HG03469 (cell line): ENCODE measurements around the gene COL6A3.

ENCODE experiments used
- ATAC-seq: cut with Tn5 transposase; IDR thresholded peaks from one replicate; pipeline ENCODE4 v1.9.1; 2021; ENCODE audit warnings: mild to moderate bottlenecking, moderate library complexity, moderate number of reproducible peaks; ENCODE audit not compliant: unreplicated experiment

COL6A3 gene

DNA sequence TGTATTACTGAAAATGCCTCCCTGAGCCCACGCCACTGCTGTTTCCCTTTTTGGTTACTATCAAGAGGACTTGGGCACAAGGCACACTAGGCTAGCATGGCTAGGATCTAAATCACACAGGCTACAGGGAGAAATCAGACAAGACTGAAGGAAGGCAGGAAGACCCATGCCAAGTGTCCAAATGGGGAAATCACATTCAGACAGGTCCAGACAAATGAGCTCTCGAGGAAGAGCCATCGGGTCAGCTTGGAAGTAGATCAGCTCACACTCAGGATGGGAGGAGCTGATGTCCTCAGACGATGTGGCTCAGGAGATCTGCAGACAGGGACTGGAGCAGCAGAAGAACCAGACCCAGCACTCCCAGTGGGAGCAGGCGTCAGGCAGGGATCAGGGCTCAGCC is 113.2 kb downstream of the COL6A3 start:
- no peak for ATAC-seq

DNA sequence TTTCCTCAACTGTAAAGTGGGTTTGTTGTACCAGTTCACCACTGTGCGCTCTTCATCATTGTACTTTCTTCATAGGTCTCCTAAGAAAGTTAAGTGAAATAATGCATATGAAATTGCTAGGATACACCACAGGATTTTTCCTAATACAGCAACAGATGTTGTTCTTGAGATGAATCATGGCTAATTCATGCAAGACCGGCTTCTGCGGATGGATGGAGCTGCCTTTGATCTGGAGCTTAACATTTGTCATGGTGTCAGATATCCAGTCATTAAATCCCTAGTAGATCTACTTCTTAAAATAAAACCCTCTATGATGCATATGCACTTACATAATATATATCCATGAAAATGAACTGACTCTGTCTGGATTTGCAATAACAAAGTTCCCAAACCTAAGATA is 114.1 kb downstream of the COL6A3 start:
- no peak for ATAC-seq

GRCh38 chr2:237298151-237299118 is 115.5 kb downstream of the COL6A3 start:
- ATAC-seq, result no peak

DNA sequence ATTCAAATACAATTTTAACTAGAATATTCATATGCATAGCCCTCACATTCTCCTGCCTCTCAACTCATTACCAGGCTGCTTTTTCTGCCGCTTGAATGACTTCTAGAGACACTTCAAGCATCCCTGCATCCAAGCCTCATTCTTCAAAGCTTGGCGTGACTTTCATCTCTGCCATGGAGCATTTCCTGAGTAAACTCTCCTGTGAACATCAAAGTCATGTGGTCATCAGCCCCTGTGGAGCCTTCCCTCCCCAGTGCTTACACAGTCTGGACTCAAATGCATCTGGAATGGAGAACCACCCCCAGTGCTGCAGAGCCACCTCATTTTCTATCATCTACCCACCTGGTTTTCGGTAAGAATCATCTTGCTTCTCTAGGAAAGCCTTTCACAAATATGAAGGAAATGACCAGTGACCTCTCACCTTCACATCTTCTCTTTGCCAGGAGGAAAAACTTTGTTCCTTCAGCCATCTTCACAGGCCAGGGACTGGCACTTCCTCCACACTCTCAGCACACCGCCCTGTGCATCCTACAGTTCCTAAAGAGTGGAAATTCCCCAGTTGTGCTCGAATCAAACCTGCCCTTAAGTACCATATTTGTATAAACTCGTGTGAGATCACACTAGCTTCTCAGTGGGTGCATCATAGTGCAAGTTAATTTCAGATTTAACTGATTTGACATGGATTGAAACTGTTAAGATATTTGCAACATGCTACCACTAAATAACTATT is 116.4 kb downstream of the COL6A3 start:
- ATAC-seq, result no peak

GRCh38 chr2:237296756-237297155 is 117.2 kb downstream of the COL6A3 start:
- no peak for ATAC-seq

DNA sequence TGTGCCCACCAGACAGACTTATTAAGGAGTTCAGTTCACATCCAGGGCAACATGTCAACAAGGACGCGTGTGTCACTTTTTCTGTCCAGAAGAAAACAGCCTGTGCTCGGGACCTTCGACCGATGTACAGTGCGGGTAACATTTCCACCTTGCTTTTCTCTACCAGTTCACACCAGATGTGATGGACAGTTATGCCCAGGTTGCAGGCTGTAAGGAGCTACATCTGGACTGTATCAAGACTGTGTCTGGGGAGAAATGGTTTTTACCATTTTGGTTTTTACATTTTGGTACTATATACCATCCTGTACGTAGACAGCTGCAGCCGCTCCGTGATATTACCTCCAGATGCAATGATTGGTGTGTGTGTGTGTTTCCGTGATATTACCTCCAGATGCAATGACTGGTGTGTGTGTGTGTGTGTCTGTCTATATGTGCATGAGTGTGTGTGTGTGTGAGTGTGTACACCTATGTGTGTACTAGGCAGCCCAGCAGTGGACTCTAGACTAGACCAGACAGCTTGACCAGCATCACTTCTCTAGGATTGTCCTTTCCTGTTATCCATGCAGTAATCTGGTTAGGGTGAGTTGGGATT is 118.0 kb downstream of the COL6A3 start:
- no peak for ATAC-seq

DNA sequence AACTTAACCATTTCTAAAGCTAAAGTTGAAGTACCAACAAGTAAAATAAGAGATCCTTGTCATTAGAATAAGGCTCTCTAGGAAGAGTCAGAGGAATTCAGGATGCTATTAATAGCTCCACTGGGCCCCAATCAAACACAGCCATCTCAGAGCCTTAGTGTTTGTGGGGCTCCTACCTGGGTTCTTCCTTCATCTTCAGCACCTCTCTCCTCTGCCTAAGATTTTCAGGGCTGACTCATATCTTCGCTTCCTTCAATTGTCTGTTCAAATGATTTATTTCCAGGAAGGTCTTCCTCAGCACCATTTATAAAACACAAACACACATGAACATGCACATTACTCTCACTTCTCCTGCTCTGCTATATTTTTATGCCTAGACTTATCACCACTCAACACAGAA is 119.5 kb downstream of the COL6A3 start:
- no peak for ATAC-seq

- ATAC-seq, result no peak
Measured at GRCh38 chr2:237293978-237294377, 120.0 kb downstream of the COL6A3 start.

DNA sequence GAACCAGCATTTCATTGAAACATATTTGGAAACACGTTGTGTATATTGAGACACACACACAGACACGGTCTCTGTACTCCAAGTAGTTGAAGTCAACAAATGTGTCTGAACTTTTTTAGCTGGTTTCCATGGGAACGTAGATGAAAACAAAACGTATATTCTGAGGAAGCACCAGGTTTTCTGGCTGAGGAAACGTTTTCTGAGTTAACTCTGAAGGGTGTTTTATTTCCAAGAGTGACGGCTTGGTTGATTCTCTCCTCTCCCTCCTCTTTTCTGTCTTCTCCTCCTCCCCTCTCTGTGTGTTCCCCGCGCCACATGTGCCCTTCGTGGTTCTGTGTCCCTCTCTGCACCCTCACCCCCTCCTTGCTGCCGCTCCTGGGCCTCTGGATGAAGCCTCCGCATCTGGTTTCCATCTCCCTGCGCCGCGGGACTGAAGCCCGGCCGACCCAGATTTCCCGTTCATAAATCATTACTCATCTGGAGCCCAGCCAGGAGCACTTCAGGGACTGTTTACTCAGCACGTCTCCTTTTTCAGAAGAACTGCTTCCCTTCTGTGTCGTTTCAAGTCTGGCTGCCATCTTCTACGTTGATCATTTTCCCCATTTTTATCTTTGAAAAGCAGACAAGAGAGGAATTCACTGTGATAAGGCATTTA is 122.7 kb downstream of the COL6A3 start:
- ATAC-seq, result no peak

GRCh38 chr2:237290261-237290660 is 123.7 kb downstream of the COL6A3 start:
- ATAC-seq, result no peak

GRCh38 chr2:237289139-237289538 is 124.8 kb downstream of the COL6A3 start:
- ATAC-seq, result no peak

DNA sequence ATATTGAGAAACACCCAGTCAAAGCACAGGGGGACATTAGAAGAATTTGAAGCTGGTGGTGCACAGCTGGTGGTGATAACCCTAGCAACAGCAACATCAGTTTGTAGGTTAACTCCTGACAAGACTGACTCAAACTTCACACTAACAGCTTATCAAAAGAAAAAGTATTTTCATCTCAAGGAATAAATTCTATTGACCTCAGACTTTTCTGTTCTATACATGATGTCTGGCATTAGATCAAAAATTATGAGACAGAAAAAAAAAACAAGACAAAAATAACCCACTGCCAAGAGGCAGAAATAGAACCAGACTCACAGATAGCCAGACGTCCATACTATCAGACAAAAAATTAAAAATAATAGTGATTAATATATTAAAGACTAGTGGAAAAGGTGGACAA is 126.1 kb downstream of the COL6A3 start:
- no peak for ATAC-seq

DNA sequence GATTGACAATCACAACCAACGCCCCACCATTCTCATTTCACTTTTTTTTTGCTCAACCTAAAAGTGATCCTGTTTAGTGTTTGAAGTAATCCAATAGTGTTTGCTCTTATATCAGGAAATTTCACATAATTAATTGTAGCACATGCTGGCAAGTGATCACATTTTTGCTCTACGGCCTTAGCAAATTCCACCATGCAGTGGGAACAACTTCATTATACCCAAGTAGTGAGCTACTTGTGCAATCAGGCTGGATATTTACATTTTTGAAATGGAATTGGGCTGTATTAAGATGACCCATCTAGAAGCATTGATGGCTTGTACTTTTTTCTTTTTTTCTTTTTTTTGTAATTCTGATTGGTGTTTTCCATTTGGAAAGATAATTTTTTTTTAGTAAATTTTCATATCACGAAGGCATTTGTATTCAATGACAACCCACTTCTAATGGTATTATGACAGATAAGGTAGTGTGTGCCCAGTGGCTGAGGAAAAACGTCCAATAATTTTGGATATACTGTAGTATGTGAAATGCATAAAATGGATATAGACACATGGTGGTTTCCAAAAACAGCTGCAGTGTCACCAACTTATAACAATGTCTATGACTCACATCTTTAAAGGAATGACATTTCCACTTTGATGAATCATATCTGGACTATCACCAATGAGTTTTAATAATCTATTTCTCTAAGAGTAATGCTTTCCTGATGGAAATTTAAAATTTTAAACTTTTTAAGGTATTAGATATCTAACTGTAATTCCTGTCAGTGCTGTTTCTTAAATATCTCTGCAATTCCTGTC is 130.6 kb downstream of the COL6A3 start:
- no peak for ATAC-seq

GRCh38 chr2:237282568-237283128 is 131.3 kb downstream of the COL6A3 start:
- ATAC-seq, result no peak

- no peak for ATAC-seq
Measured at GRCh38 chr2:237281836-237282306, 132.1 kb downstream of the COL6A3 start.

DNA sequence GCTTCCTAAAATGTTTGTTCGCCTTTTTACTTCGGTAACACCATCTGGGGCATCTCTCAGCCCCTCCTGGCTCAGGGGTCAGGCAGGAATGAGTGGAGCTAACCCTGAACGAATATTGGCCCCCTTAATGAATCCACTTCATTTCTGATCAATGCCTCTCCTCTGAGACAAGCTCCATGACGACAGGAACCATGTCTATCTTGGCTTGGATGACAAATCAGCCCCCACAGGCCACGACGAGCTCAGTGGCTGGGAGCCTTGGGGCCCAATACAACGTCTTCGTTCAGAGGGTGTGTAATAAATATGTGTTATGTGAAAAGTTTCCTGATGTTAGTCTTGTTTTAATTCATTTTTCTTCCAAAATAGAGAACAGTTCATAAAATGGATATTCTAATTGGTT is 133.0 kb downstream of the COL6A3 start:
- ATAC-seq, result no peak

- no peak for ATAC-seq
Measured at GRCh38 chr2:237280229-237280628, 133.7 kb downstream of the COL6A3 start.

- ATAC-seq, result no peak
Measured at GRCh38 chr2:237279012-237279768, 134.8 kb downstream of the COL6A3 start.

GRCh38 chr2:237278568-237278967 is 135.4 kb downstream of the COL6A3 start:
- no peak for ATAC-seq
